ENCODE measurements around the gene EIF3F. TPM values are rescaled to one million over a fixed set of nuclear protein-coding genes. Genes with fewer than 3 reads are reported as not detected.

The EIF3F gene
- total and polyA plus RNA-seq, 2 of the 13 experiments (the other 11 are each of a cell fraction or from before 2014, with no cell fraction given) = 109 to 191 TPM

GRCh38 chr11:7941146-7941545, 46.0 kb upstream of the EIF3F start:
- Histone ChIP-seq H4K20me1 (ENCODE audit: insufficient read depth, low read length) (no peaks in the 10 kb centered on the region), H3K27me3 (ENCODE audit: control insufficient read depth in 1 of 2, insufficient read depth in 2 of 2, low read length in 2 of 2) (no peaks in the 10 kb centered on the region), H3K27ac (ENCODE audit: extremely low read length, insufficient read depth, low read length) (no peak overlapping the region), H3K4me1 (ENCODE audit: insufficient read depth, low read length) (no peaks in the 10 kb centered on the region), H3K4me2 (ENCODE audit: low read depth, low read length) (no peak overlapping the region), H3K36me3 (replicated peaks in 1 of 2; ENCODE audit: control insufficient read depth in 1 of 2, insufficient read depth in 2 of 2, low read length in 2 of 2) (no peaks in the 10 kb centered on the region), H3K79me2 (ENCODE audit: insufficient read depth, low read length) (no peaks in the 10 kb centered on the region), H3K9ac (ENCODE audit: insufficient read depth, low read depth, low read length) (no peak overlapping the region), H2AFZ (ENCODE audit: low read length) (no peak overlapping the region), H3K9me3 (ENCODE audit: low read length) (peaks cover 21% of the 10 kb centered on the region; the same call in 1 of the 2 replicates), H3K4me3 (replicated peaks in 1 of 3; ENCODE audit: insufficient read depth in 1 of 3, low read depth in 2 of 3, low read length in 3 of 3) (no peak overlapping the region)
- DNase-seq (ENCODE audit: low spot score) = no peak
- in situ Hi-C loops (cut with HindIII; ENCODE audit: extremely low pct_ligation_motif_present, low pct_unique_long_range_greater_than_20kb) = no loop called here
- POLR2A ChIA-PET = no interaction called here
- intact Hi-C loops (cut with micrococcal nuclease; ENCODE audit: unreplicated experiment) = no loop called here
- WGBS (ENCODE audit: low lambda C conversion rate) = under 1% methylated on average over 5 of the region's 5 CpGs
- BruUV-seq (replicated peaks) = no TSS peak
- CTCF ChIA-PET (ENCODE audit: low intra/inter-chr PET ratio, low total read pairs) = no interaction called here
- FAIRE-seq = no peak
- no peak for ATAC-seq
- TF ChIP-seq ZBTB8A (CRISPR knock-in tag; IDR thresholded peaks at IDR 0.05; ENCODE audit: borderline replicate concordance, low read depth) = no peak
- peak; percentile 79 for TF ChIP-seq MAFF (IDR thresholded peaks at IDR 0.05; ENCODE audit: low read depth, low read length)
- TF ChIP-seq ZNF720 (CRISPR knock-in tag; IDR thresholded peaks at IDR 0.05) = no peak
- TF ChIP-seq, protein P1, sequence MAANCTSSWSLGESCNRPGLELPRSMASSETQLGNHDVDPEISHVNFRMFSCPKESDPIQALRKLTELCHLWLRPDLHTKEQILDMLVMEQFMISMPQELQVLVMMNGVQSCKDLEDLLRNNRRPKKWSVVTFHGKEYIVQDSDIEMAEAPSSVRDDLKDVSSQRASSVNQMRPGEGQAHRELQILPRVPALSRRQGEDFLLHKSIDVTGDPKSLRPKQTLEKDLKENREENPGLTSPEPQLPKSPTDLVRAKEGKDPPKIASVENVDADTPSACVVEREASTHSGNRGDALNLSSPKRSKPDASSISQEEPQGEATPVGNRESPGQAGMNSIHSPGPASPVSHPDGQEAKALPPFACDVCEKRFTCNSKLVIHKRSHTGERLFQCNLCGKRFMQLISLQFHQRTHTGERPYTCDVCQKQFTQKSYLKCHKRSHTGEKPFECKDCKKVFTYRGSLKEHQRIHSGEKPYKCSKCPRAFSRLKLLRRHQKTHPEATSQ (CRISPR knock-in tag; IDR thresholded peaks at IDR 0.05; ENCODE audit: borderline replicate concordance) = no peak
- no peak for TF ChIP-seq HES4 (CRISPR knock-in tag; IDR thresholded peaks at IDR 0.05; ENCODE audit: borderline replicate concordance)
- TF ChIP-seq ZMAT5 (CRISPR knock-in tag; IDR thresholded peaks at IDR 0.05; ENCODE audit: borderline replicate concordance, low read depth) = no peak
- no peak for TF ChIP-seq GFI1 (CRISPR knock-in tag; IDR thresholded peaks at IDR 0.05; ENCODE audit: borderline replicate concordance)
- no peak for TF ChIP-seq ZBTB33 (CRISPR knock-in tag; IDR thresholded peaks at IDR 0.05)
- no peak for TF ChIP-seq PAWR (CRISPR knock-in tag; IDR thresholded peaks at IDR 0.05; ENCODE audit: borderline replicate concordance)
- TF ChIP-seq MED8 (CRISPR knock-in tag; IDR thresholded peaks at IDR 0.05; ENCODE audit: insufficient replicate concordance) = no peak
- TF ChIP-seq STAT5B (CRISPR knock-in tag; IDR thresholded peaks at IDR 0.05) = no peak
- TF ChIP-seq MAFK (conservative IDR thresholded peaks at IDR 0.05 in 1 of 2, IDR thresholded peaks at IDR 0.05 in 1 of 2; ENCODE audit: low read length in 2 of 2) = peak; percentile 77 to 85
- TF ChIP-seq FOXP1 (IDR thresholded peaks at IDR 0.05) = no peak
- no peak for TF ChIP-seq FOXP1 (CRISPR knock-in tag; IDR thresholded peaks at IDR 0.05)
- TF ChIP-seq ZNF33B (CRISPR knock-in tag; IDR thresholded peaks at IDR 0.05) = no peak
- no peak for TF ChIP-seq TFDP2 (CRISPR knock-in tag; IDR thresholded peaks at IDR 0.05)

Data from HepG2 (cell line).